ENCODE results near the gene VEZT.
A peak's percentile ranks its signal among the peaks of the same experiment; 100 is the strongest.

Gene VEZT

DNA sequence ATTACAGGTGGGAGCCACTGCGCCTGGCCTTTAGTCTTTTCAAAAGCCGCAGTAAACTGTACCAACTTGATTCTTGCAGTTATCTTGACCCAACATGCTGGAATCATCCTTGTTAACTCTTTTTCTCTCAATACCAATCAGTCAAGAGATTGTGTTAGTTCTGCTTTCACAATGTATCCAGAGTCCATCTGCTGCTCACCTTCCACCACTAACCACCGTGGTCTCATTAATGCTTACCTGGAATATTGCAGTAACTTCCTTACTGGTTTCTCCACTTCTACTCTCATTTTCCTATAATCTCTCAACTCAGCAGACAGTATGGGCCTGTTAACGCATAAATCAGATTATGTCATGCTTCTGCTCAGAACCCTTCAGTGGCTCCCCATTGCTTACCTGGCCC lies 62.2 kb downstream of the VEZT start:
- H3K4me1 ChIP-seq (ENCODE audit: control insufficient read depth in 1 of 2, insufficient read depth in 2 of 2, low read length in 2 of 2) = no peaks in the 10 kb centered on the region
- no peak overlapping the region for H3K23ac ChIP-seq (ENCODE audit: low read length)
- no peak overlapping the region for H3K9ac ChIP-seq (ENCODE audit: low read length)
- no peak overlapping the region for H2BK5ac ChIP-seq (ENCODE audit: low read depth, low read length, poor library complexity)
- no CpG with 5 or more reads among the region's 4 CpGs for WGBS (ENCODE audit: extremely low coverage, insufficient coverage, insufficient read length)
- no peak overlapping the region for H4K91ac ChIP-seq (ENCODE audit: low read depth, low read length)
- no peak for DNase-seq
- H3K27me3 ChIP-seq (ENCODE audit: insufficient read depth, low read length) = no peaks in the 10 kb centered on the region
- peaks cover 11% of the 10 kb centered on the region in 2 experiments for H3K36me3 ChIP-seq (ENCODE audit: control insufficient read depth in 1 of 2, insufficient read depth in 2 of 2, low read length in 2 of 2)
- H3K4ac ChIP-seq (ENCODE audit: low read depth, low read length) = no peak overlapping the region
- no peak overlapping the region for H4K8ac ChIP-seq (ENCODE audit: low read depth, low read length)
- no peaks in the 10 kb centered on the region for H3K79me1 ChIP-seq (ENCODE audit: low read length)
- H3K4me3 ChIP-seq (ENCODE audit: low read depth, low read length) = no peak overlapping the region
- H3K18ac ChIP-seq (ENCODE audit: low read length) = no peak overlapping the region
- H3K79me2 ChIP-seq (ENCODE audit: control insufficient read depth, insufficient read depth, low read length, poor library complexity) = no peaks in the 10 kb centered on the region
- no peak overlapping the region for H3K27ac ChIP-seq (ENCODE audit: low read depth, low read length)
- H2AK5ac ChIP-seq (ENCODE audit: low read length) = no peak overlapping the region
- no peak overlapping the region for H3K14ac ChIP-seq (ENCODE audit: low read length)
- no peaks in the 10 kb centered on the region for H3K9me3 ChIP-seq (ENCODE audit: insufficient read depth, low read depth, low read length)
- no peak overlapping the region for H3K4me2 ChIP-seq (ENCODE audit: low read length)
- no peak overlapping the region for H2BK12ac ChIP-seq (ENCODE audit: low read length)
- H2AFZ ChIP-seq (ENCODE audit: insufficient read depth, low read length, poor library complexity) = no peak overlapping the region
- H4K12ac ChIP-seq (ENCODE audit: low read depth, low read length) = no peak overlapping the region
- H2BK120ac ChIP-seq (ENCODE audit: insufficient read depth, low read length, poor library complexity) = no peak overlapping the region

DNA sequence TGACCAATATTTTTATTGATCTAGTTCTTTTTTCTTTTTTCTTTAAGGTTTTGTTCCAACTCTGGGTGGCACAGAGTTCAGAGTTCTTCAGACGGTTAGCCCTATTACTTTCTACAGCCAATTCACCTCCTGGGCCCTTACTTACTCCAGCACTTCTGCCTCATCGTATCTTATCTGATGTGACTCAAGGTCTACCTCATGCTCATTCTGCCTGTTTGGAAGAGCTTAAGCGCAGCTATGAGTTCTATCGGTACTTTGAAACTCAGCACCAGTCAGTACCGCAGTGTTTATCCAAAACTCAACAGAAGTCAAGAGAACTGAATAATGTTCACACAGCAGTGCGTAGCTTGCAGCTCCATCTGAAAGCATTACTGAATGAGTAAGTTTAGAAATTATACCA lies 64.7 kb downstream of the VEZT start:
- Histone ChIP-seq H4K8ac (ENCODE audit: low read depth, low read length) (no peak overlapping the region), H4K12ac (ENCODE audit: low read depth, low read length) (no peak overlapping the region), H2AK5ac (ENCODE audit: low read length) (no peak overlapping the region), H3K79me1 (ENCODE audit: low read length) (no peaks in the 10 kb centered on the region), H3K9me3 (ENCODE audit: insufficient read depth, low read depth, low read length) (no peaks in the 10 kb centered on the region), H3K18ac (ENCODE audit: low read length) (no peak overlapping the region), H3K4me3 (ENCODE audit: low read depth, low read length) (no peak overlapping the region), H3K4ac (ENCODE audit: low read depth, low read length) (no peak overlapping the region), H3K27me3 (ENCODE audit: insufficient read depth, low read length) (no peaks in the 10 kb centered on the region), H3K9ac (ENCODE audit: low read length) (no peak overlapping the region), H3K4me1 (ENCODE audit: control insufficient read depth in 1 of 2, insufficient read depth in 2 of 2, low read length in 2 of 2) (peaks cover 0 to 1% of the 10 kb centered on the region in 2 experiments), H3K36me3 (ENCODE audit: control insufficient read depth in 1 of 2, insufficient read depth in 2 of 2, low read length in 2 of 2) (peaks cover 5 to 10% of the 10 kb centered on the region in 2 experiments), H3K4me2 (ENCODE audit: low read length) (no peak overlapping the region), H3K27ac (ENCODE audit: low read depth, low read length) (no peak overlapping the region), H3K79me2 (ENCODE audit: control insufficient read depth, insufficient read depth, low read length, poor library complexity) (no peaks in the 10 kb centered on the region), H2AFZ (ENCODE audit: insufficient read depth, low read length, poor library complexity) (no peak overlapping the region), H3K14ac (ENCODE audit: low read length) (no peak overlapping the region), H2BK12ac (ENCODE audit: low read length) (no peak overlapping the region), H2BK5ac (ENCODE audit: low read depth, low read length, poor library complexity) (no peak overlapping the region), H2BK120ac (ENCODE audit: insufficient read depth, low read length, poor library complexity) (no peak overlapping the region), H4K91ac (ENCODE audit: low read depth, low read length) (no peak overlapping the region), H3K23ac (ENCODE audit: low read length) (no peak overlapping the region)
- DNase-seq = peak; percentile 3 to 52
- no CpG with 5 or more reads among the region's 6 CpGs for WGBS (ENCODE audit: extremely low coverage, insufficient coverage, insufficient read length)

DNA sequence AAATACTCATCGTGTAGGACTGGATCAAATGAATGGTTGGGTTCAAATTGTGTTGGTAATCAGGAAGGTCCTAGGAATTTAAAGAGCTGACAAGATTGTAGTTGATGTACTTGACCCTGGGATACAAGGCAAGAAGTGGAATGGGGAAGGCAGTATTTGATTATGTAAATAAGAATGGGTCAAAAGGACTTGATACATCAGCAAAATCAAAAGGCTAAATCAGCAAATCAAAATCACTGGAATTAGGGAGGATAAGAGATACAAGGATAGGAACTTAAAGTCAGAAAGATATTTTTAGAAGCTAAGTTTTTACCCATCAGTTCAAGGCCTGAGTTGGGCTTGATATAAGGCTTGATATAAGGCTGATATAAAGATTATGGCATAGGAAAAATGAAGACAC lies 65.8 kb downstream of the VEZT start:
- H4K8ac ChIP-seq (ENCODE audit: low read depth, low read length) = no peak overlapping the region
- no CpG with 5 or more reads among the region's 1 CpG for WGBS (ENCODE audit: extremely low coverage, insufficient coverage, insufficient read length)
- H2BK12ac ChIP-seq (ENCODE audit: low read length) = no peak overlapping the region
- H2AK5ac ChIP-seq (ENCODE audit: low read length) = no peak overlapping the region
- no peak overlapping the region for H3K9ac ChIP-seq (ENCODE audit: low read length)
- H3K4me1 ChIP-seq (ENCODE audit: control insufficient read depth in 1 of 2, insufficient read depth in 2 of 2, low read length in 2 of 2) = peaks cover 0 to 1% of the 10 kb centered on the region in 2 experiments
- no peak overlapping the region for H3K4ac ChIP-seq (ENCODE audit: low read depth, low read length)
- H2BK5ac ChIP-seq (ENCODE audit: low read depth, low read length, poor library complexity) = no peak overlapping the region
- H3K27ac ChIP-seq (ENCODE audit: low read depth, low read length) = no peak overlapping the region
- H3K4me2 ChIP-seq (ENCODE audit: low read length) = no peak overlapping the region
- no peaks in the 10 kb centered on the region for H3K9me3 ChIP-seq (ENCODE audit: insufficient read depth, low read depth, low read length)
- no peaks in the 10 kb centered on the region for H3K79me1 ChIP-seq (ENCODE audit: low read length)
- H2AFZ ChIP-seq (ENCODE audit: insufficient read depth, low read length, poor library complexity) = no peak overlapping the region
- peaks cover 5 to 10% of the 10 kb centered on the region in 2 experiments for H3K36me3 ChIP-seq (ENCODE audit: control insufficient read depth in 1 of 2, insufficient read depth in 2 of 2, low read length in 2 of 2)
- H3K14ac ChIP-seq (ENCODE audit: low read length) = no peak overlapping the region
- no peaks in the 10 kb centered on the region for H3K79me2 ChIP-seq (ENCODE audit: control insufficient read depth, insufficient read depth, low read length, poor library complexity)
- H3K4me3 ChIP-seq (ENCODE audit: low read depth, low read length) = no peak overlapping the region
- no peak overlapping the region for H2BK120ac ChIP-seq (ENCODE audit: insufficient read depth, low read length, poor library complexity)
- H3K23ac ChIP-seq (ENCODE audit: low read length) = no peak overlapping the region
- no peak overlapping the region for H4K91ac ChIP-seq (ENCODE audit: low read depth, low read length)
- DNase-seq = no peak
- no peak overlapping the region for H4K12ac ChIP-seq (ENCODE audit: low read depth, low read length)
- no peak overlapping the region for H3K18ac ChIP-seq (ENCODE audit: low read length)
- H3K27me3 ChIP-seq (ENCODE audit: insufficient read depth, low read length) = no peaks in the 10 kb centered on the region

DNA sequence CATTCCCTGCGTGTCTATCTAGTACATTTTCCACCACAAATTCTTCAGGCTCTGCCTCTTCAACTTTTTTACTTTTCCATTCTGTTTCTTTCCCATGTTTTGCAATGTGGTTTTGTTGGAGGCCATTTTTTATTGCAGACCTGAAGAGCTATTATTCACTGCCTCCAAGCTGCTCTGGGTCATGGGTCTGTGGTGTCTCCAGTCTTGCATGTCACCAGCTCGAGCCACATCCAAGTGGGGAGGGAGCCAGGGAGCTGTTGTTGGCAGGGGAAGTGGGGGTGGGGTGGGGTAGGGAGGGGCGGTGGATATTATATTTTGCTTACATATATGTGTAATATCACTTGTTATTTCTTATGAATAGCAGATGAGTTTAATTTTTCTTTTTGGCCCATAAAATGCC lies 69.1 kb downstream of the VEZT start:
- no peak overlapping the region for H3K4me3 ChIP-seq (ENCODE audit: low read depth, low read length)
- H2BK120ac ChIP-seq (ENCODE audit: insufficient read depth, low read length, poor library complexity) = no peak overlapping the region
- no peak overlapping the region for H3K9ac ChIP-seq (ENCODE audit: low read length)
- H3K4me1 ChIP-seq (ENCODE audit: control insufficient read depth in 1 of 2, insufficient read depth in 2 of 2, low read length in 2 of 2) = peaks cover 0 to 1% of the 10 kb centered on the region in 2 experiments
- no peak overlapping the region for H2BK5ac ChIP-seq (ENCODE audit: low read depth, low read length, poor library complexity)
- no peak for DNase-seq
- H3K36me3 ChIP-seq (ENCODE audit: control insufficient read depth in 1 of 2, insufficient read depth in 2 of 2, low read length in 2 of 2) = peaks cover 2 to 10% of the 10 kb centered on the region in 2 experiments
- H3K23ac ChIP-seq (ENCODE audit: low read length) = no peak overlapping the region
- H3K14ac ChIP-seq (ENCODE audit: low read length) = no peak overlapping the region
- H3K79me1 ChIP-seq (ENCODE audit: low read length) = no peaks in the 10 kb centered on the region
- no peak overlapping the region for H3K4me2 ChIP-seq (ENCODE audit: low read length)
- no peaks in the 10 kb centered on the region for H3K79me2 ChIP-seq (ENCODE audit: control insufficient read depth, insufficient read depth, low read length, poor library complexity)
- no CpG with 5 or more reads among the region's 3 CpGs for WGBS (ENCODE audit: extremely low coverage, insufficient coverage, insufficient read length)
- H4K12ac ChIP-seq (ENCODE audit: low read depth, low read length) = no peak overlapping the region
- H3K27me3 ChIP-seq (ENCODE audit: insufficient read depth, low read length) = no peaks in the 10 kb centered on the region
- no peak overlapping the region for H3K27ac ChIP-seq (ENCODE audit: low read depth, low read length)
- no peak overlapping the region for H3K4ac ChIP-seq (ENCODE audit: low read depth, low read length)
- no peak overlapping the region for H2BK12ac ChIP-seq (ENCODE audit: low read length)
- H3K9me3 ChIP-seq (ENCODE audit: insufficient read depth, low read depth, low read length) = no peaks in the 10 kb centered on the region
- no peak overlapping the region for H4K8ac ChIP-seq (ENCODE audit: low read depth, low read length)
- no peak overlapping the region for H4K91ac ChIP-seq (ENCODE audit: low read depth, low read length)
- H2AFZ ChIP-seq (ENCODE audit: insufficient read depth, low read length, poor library complexity) = no peak overlapping the region
- no peak overlapping the region for H3K18ac ChIP-seq (ENCODE audit: low read length)
- H2AK5ac ChIP-seq (ENCODE audit: low read length) = no peak overlapping the region
